Measurements from ENCODE around the gene RAD9A. TPM values are rescaled to one million over a fixed set of nuclear protein-coding genes. Genes with fewer than 3 reads are reported as not detected.

Gene RAD9A
- total and polyA plus RNA-seq, 4 donors: 14.1 to 35.9 (median 21.2) TPM

DNA sequence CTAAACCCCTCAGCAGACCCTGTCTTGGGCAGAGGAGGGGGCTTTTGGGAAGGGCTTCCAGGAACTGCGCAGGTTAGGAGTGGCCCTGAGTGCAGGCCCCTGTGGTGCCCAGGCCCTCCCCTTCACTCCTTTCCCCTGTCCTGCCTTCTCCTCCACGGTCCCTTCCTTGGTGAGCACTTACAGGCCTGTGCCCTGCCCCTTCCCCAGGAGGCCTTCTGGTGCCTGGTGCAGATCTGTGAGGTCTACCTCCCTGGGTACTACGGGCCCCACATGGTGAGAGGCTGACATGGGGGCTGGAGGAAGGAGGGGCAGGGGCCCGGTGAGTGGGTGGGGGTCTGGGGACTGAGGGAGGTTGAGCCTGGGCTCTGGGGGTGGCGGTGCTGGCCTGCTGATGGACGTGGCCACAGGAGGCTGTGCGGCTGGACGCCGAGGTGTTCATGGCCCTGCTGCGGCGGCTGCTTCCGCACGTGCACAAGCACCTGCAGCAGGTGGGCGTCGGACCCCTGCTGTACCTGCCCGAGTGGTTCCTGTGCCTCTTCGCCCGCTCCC, 14.7 kb downstream of the RAD9A start:
- H3K4me1 ChIP-seq (ENCODE audit: control insufficient read depth in 5 of 5, insufficient read depth in 5 of 5, low read length in 5 of 5): peaks cover 0 to 16% (median 8%) of the 10 kb centered on the region in 5 donors
- ATAC-seq (ENCODE audit: insufficient read depth, low FRiP score): no peak
- no peaks in the 10 kb centered on the region for H3K27me3 ChIP-seq (ENCODE audit: control insufficient read depth in 3 of 3, insufficient read depth in 3 of 3, low read length in 2 of 3)
- WGBS, 2 donors: 81 to 91% methylated on average over 18 of the region's 18 CpGs
- no peak overlapping the region for H3K4me3 ChIP-seq
- no peaks in the 10 kb centered on the region for H3K36me3 ChIP-seq (ENCODE audit: control insufficient read depth in 4 of 4, insufficient read depth in 4 of 4, low read length in 4 of 4)
- no peak overlapping the region for H3K27ac ChIP-seq (ENCODE audit: low read depth in 1 of 2, low read length in 1 of 2)
- H3K9ac ChIP-seq (ENCODE audit: insufficient read depth in 1 of 2, low read length in 2 of 2): no peak overlapping the region
- no peaks in the 10 kb centered on the region for H3K9me3 ChIP-seq (ENCODE audit: control insufficient read depth in 4 of 4, insufficient read depth in 3 of 4, low read length in 3 of 4)
- no peak for DNase-seq
- TF ChIP-seq, protein P1, sequence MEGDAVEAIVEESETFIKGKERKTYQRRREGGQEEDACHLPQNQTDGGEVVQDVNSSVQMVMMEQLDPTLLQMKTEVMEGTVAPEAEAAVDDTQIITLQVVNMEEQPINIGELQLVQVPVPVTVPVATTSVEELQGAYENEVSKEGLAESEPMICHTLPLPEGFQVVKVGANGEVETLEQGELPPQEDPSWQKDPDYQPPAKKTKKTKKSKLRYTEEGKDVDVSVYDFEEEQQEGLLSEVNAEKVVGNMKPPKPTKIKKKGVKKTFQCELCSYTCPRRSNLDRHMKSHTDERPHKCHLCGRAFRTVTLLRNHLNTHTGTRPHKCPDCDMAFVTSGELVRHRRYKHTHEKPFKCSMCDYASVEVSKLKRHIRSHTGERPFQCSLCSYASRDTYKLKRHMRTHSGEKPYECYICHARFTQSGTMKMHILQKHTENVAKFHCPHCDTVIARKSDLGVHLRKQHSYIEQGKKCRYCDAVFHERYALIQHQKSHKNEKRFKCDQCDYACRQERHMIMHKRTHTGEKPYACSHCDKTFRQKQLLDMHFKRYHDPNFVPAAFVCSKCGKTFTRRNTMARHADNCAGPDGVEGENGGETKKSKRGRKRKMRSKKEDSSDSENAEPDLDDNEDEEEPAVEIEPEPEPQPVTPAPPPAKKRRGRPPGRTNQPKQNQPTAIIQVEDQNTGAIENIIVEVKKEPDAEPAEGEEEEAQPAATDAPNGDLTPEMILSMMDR (IDR thresholded peaks at IDR 0.05; ENCODE audit: control extremely low read depth, extremely low read depth): no peak

DNA sequence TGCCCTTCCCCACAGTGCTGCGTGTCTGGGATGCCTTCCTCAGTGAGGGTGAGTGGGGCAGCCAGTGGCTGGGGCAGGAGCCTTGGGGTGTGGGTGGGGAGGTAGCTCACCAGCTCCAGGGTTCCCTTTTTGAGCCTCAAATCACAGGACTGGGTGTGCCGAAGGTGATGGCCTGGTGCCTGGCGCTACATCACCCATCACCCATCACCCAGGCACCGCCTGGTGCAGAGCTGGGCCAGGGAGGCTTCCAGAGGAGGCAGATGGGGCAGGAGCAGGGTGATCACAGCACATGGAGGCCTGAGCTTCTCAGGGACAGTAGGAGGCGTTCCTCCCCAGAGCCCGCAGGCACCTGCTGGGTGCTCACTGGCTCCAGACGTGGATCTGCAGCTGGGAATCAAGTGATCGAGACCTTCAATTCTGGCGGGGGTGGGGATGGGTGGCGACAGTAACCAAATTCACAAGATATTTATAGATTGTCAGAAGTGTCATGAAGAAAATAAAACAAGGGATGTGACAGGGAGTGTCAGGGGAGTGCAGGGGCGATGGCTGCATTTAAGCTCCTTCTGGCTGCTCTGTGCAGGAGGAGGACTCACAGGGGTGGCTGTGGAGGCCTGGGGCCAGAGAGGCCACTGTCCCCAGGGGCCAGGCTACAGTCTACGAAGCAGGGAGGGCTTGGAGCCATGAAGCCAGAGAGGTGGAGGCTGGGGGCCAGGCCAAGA, 15.3 kb downstream of the RAD9A start:
- H3K9ac ChIP-seq (ENCODE audit: insufficient read depth in 1 of 2, low read length in 2 of 2): no peak overlapping the region
- peaks cover 0 to 14% (median 7%) of the 10 kb centered on the region in 5 donors for H3K4me1 ChIP-seq (ENCODE audit: control insufficient read depth in 5 of 5, insufficient read depth in 5 of 5, low read length in 5 of 5)
- DNase-seq (no peak), ATAC-seq (ENCODE audit: insufficient read depth, low FRiP score) (no peak)
- 65 to 78% methylated on average over 12 of the region's 12 CpGs for WGBS, 2 donors
- no peak overlapping the region for H3K27ac ChIP-seq (ENCODE audit: low read depth in 1 of 2, low read length in 1 of 2)
- H3K9me3 ChIP-seq (ENCODE audit: control insufficient read depth in 4 of 4, insufficient read depth in 3 of 4, low read length in 3 of 4): no peaks in the 10 kb centered on the region
- H3K4me3 ChIP-seq: no peak overlapping the region
- TF ChIP-seq, protein P1 (IDR thresholded peaks at IDR 0.05; ENCODE audit: control extremely low read depth, extremely low read depth): no peak
- H3K36me3 ChIP-seq (ENCODE audit: control insufficient read depth in 4 of 4, insufficient read depth in 4 of 4, low read length in 4 of 4): no peaks in the 10 kb centered on the region
- H3K27me3 ChIP-seq (ENCODE audit: control insufficient read depth in 3 of 3, insufficient read depth in 3 of 3, low read length in 2 of 3): no peaks in the 10 kb centered on the region

DNA sequence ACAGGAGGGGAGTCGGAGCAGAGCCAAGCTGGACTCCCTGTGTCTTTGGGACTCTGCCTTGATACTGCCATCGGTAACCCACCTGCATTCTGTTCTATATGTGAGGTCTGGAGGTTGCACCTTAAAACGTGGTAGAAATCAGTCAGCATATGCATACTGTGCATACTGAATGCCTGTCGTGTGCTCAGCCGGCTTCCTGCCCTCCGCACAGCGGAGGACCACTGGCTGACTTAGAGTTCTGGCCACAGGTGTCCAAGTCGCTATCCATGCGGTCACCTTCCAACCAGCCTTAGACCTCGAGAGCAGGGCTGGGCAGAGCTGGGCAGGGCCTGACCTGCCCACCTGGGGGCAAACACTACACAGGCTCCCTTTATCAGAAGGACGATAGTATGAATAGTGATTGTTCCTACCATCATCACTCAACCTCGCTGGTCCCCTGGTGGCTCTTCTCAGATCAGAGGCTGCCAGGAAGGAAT, 15.9 kb downstream of the RAD9A start:
- Histone ChIP-seq H3K27ac (ENCODE audit: low read depth in 1 of 2, low read length in 1 of 2) (no peak overlapping the region), H3K27me3 (ENCODE audit: control insufficient read depth in 3 of 3, insufficient read depth in 3 of 3, low read length in 2 of 3) (no peaks in the 10 kb centered on the region)
- 73 to 80% methylated on average over 12 of the region's 12 CpGs for whole genome bisulfite sequencing, 2 donors

More for the DNA sequence above, 15.9 kb downstream of the RAD9A start:
- H3K9me3 ChIP-seq (ENCODE audit: control insufficient read depth in 4 of 4, insufficient read depth in 3 of 4, low read length in 3 of 4): no peaks in the 10 kb centered on the region
- peaks cover 0 to 10% (median 6%) of the 10 kb centered on the region in 5 donors for H3K4me1 ChIP-seq (ENCODE audit: control insufficient read depth in 5 of 5, insufficient read depth in 5 of 5, low read length in 5 of 5)
- H3K9ac ChIP-seq (ENCODE audit: insufficient read depth in 1 of 2, low read length in 2 of 2): no peak overlapping the region
- ATAC-seq (ENCODE audit: insufficient read depth, low FRiP score): no peak
- DNase-seq: no peak
- TF ChIP-seq, protein P1 (IDR thresholded peaks at IDR 0.05; ENCODE audit: control extremely low read depth, extremely low read depth): no peak
- no peaks in the 10 kb centered on the region for H3K36me3 ChIP-seq (ENCODE audit: control insufficient read depth in 4 of 4, insufficient read depth in 4 of 4, low read length in 4 of 4)
- no peak overlapping the region for H3K4me3 ChIP-seq

Data from lung (tissue), 12 donors.